ENCODE data around the gene CLEC5A.
A peak's percentile ranks its signal among the peaks of the same experiment; 100 is the strongest.
"Not testable (repeated sequence)": the region's sequence is repeated elsewhere in the genome, so short reads cannot be mapped to it uniquely, and the experiment has no call there.

CLEC5A gene

GRCh38 chr7:141945356-141945755, 1.4 kb downstream of the CLEC5A start:
- DNase-seq: no peak

GRCh38 chr7:141944811-141945210, 2.0 kb downstream of the CLEC5A start:
- no peak for DNase-seq

GRCh38 chr7:141943846-141944245, 2.9 kb downstream of the CLEC5A start:
- DNase-seq: no peak

- DNase-seq: no peak
Measured at GRCh38 chr7:141941075-141941474, 5.7 kb downstream of the CLEC5A start.

- DNase-seq: no peak
Measured at GRCh38 chr7:141930211-141930610, 16.6 kb downstream of the CLEC5A start.

- no peak for DNase-seq
Measured at GRCh38 chr7:141928845-141929195, 18.0 kb downstream of the CLEC5A start.

GRCh38 chr7:141928146-141928844, 18.5 kb downstream of the CLEC5A start:
- DNase-seq: no peak

GRCh38 chr7:141920281-141920680, 26.5 kb downstream of the CLEC5A start:
- DNase-seq: no peak

GRCh38 chr7:141916099-141916498, 30.7 kb downstream of the CLEC5A start, which contains the start of gene OR9A4:
TSS of gene OR9A4 (plus strand) at chr7:141916399. CDS start at chr7:141918876, 2,477 bp downstream.
- no peak for DNase-seq

GRCh38 chr7:141915565-141915964, 31.2 kb downstream of the CLEC5A start:
- peak; percentile 83 for DNase-seq

- no peak for DNase-seq
Measured at GRCh38 chr7:141911391-141911790, 35.4 kb downstream of the CLEC5A start.

GRCh38 chr7:141906285-141906684, 40.5 kb downstream of the CLEC5A start:
- DNase-seq: no peak

- not testable (repeated sequence) for DNase-seq
Measured at GRCh38 chr7:141899366-141899765, 47.4 kb downstream of the CLEC5A start.

- DNase-seq: no peak
Measured at GRCh38 chr7:141891336-141891735, 55.4 kb downstream of the CLEC5A start.

- no peak for DNase-seq
Measured at GRCh38 chr7:141889321-141889720, 57.5 kb downstream of the CLEC5A start.

- DNase-seq: no peak
Measured at GRCh38 chr7:141884539-141885225, 62.1 kb downstream of the CLEC5A start.

- no peak for DNase-seq
Measured at GRCh38 chr7:141880960-141881359, 65.8 kb downstream of the CLEC5A start.

GRCh38 chr7:141877365-141877764, 69.4 kb downstream of the CLEC5A start:
- DNase-seq: no peak

Data from RPMI8226 (cell line).